Neural progenitor cell (in vitro differentiated cells): ENCODE results near the gene PUDP.

Experiments used
- CTCF ChIP-seq: fragments of 200-600 bp; sonication (generic); IDR thresholded peaks from 2 replicates; pipeline ENCODE4 v1.5.1; 2017; ENCODE audit warnings: antibody characterized with exemption, mild to moderate bottlenecking
- EZH2 ChIP-seq: fragments of 200-600 bp; sonication (generic); IDR thresholded peaks from 2 replicates; pipeline ENCODE4 v1.6.1; 2017; ENCODE audit warnings: antibody characterized with exemption, mild to moderate bottlenecking, moderate library complexity

GRCh38 chrX:7093305-7093704 lies 54.6 kb downstream of the PUDP start:
- TF ChIP-seq CTCF (no peak), EZH2 (no peak)
